ENCODE data around the gene KRT26. TPM values are rescaled to one million over a fixed set of nuclear protein-coding genes. Genes with fewer than 3 reads are reported as not detected.

The KRT26 gene
- total RNA-seq, 1 donor, result not detected

GRCh38 chr17:40791111-40791510, 19.1 kb upstream of the KRT26 start:
- no peaks in the 10 kb centered on the region for H3K36me3 ChIP-seq (ENCODE audit: insufficient read depth, low read length)
- no peak for TF ChIP-seq CTCF (IDR thresholded peaks at IDR 0.05; ENCODE audit: extremely low read depth, low read depth, low read length)
- peaks cover 25% of the 10 kb centered on the region for H3K27me3 ChIP-seq (ENCODE audit: insufficient read depth, low read length)
- no peaks in the 10 kb centered on the region for H3K4me1 ChIP-seq (ENCODE audit: insufficient read depth, low read length)
- no peak overlapping the region for H2AFZ ChIP-seq (ENCODE audit: low read length)
- H3K27ac ChIP-seq (ENCODE audit: low read depth, low read length), result no peak overlapping the region
- no peak for DNase-seq (ENCODE audit: insufficient read length, low spot score, missing footprints)
- H3K4me2 ChIP-seq (ENCODE audit: insufficient read depth, low read length), result peak overlapping the region; percentile 21
- no peaks in the 10 kb centered on the region for H3K9me3 ChIP-seq (ENCODE audit: low read depth, low read length)
- H4K20me1 ChIP-seq (ENCODE audit: insufficient read depth, low read length), result no peaks in the 10 kb centered on the region
- no peak overlapping the region for H3K4me3 ChIP-seq (ENCODE audit: insufficient read depth, low read length)
- no peaks in the 10 kb centered on the region for H3K79me2 ChIP-seq (ENCODE audit: insufficient read depth, low read length)

GRCh38 chr17:40782450-40782849, 10.4 kb upstream of the KRT26 start, which contains the start of gene KRT27:
Gene KRT27, minus strand, starts transcription at chr17:40782550. Its CDS starts 57 bp downstream, at chr17:40782493.
- Histone ChIP-seq H3K27ac (ENCODE audit: low read depth, low read length) (no peak within 1 kb of the TSS), H3K36me3 (ENCODE audit: insufficient read depth, low read length) (no peaks in the 10 kb centered on the region), H3K4me2 (ENCODE audit: insufficient read depth, low read length) (no peak within 1 kb of the TSS), H2AFZ (ENCODE audit: low read length) (no peak within 1 kb of the TSS), H3K4me3 (ENCODE audit: insufficient read depth, low read length) (no peak within 1 kb of the TSS), H3K9me3 (ENCODE audit: low read depth, low read length) (no peaks in the 10 kb centered on the region), H3K4me1 (ENCODE audit: insufficient read depth, low read length) (no peaks in the 10 kb centered on the region), H3K79me2 (ENCODE audit: insufficient read depth, low read length) (no peaks in the 10 kb centered on the region), H4K20me1 (ENCODE audit: insufficient read depth, low read length) (no peaks in the 10 kb centered on the region), H3K27me3 (ENCODE audit: insufficient read depth, low read length) (peaks cover 31% of the 10 kb centered on the region)
- no peak for DNase-seq (ENCODE audit: insufficient read length, low spot score, missing footprints)
- TF ChIP-seq CTCF (IDR thresholded peaks at IDR 0.05; ENCODE audit: extremely low read depth, low read depth, low read length), result no peak

DNA sequence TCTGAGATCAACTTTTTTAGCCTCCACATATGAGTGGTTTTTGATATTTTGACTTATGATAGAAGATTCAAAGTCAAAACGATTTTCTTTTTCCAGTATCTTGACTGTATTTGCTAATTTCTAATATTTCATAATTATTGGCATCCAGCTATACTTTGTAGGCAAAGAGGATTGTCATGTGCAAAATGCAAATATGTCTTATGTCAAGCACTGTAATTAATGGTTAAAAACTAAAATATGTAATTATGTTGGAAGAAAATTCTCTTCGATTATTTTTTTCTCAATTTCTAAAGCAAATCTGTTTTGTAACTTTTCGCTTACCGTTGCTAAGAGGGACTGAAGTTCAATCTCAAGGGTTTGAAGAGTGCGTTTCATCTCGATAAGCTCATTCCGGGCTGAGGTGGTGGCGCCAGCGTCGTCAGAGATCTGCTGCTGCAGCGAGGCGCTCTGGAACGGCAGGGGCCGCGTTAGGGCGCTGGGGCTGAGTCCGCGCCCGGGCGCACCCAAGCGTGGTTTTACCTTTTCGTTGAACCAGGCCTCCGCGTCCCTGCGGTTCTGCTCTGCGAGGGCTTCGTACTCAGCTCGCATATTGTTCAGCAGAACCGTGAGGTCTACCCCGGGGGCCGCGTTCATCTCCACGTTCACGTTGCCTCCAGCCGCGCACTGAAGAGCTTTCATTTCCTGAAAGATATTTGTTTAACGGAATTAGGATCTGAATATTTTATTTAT, 7.3 kb upstream of the KRT26 start:
- Histone ChIP-seq H3K9me3 (ENCODE audit: low read depth, low read length) (no peaks in the 10 kb centered on the region), H3K79me2 (ENCODE audit: insufficient read depth, low read length) (no peaks in the 10 kb centered on the region), H3K27me3 (ENCODE audit: insufficient read depth, low read length) (peaks cover 48% of the 10 kb centered on the region), H3K27ac (ENCODE audit: low read depth, low read length) (no peak overlapping the region), H3K4me3 (ENCODE audit: insufficient read depth, low read length) (no peak overlapping the region), H3K4me2 (ENCODE audit: insufficient read depth, low read length) (no peak overlapping the region), H4K20me1 (ENCODE audit: insufficient read depth, low read length) (no peaks in the 10 kb centered on the region), H3K4me1 (ENCODE audit: insufficient read depth, low read length) (no peaks in the 10 kb centered on the region), H2AFZ (ENCODE audit: low read length) (no peak overlapping the region), H3K36me3 (ENCODE audit: insufficient read depth, low read length) (no peaks in the 10 kb centered on the region)
- TF ChIP-seq CTCF (IDR thresholded peaks at IDR 0.05; ENCODE audit: extremely low read depth, low read depth, low read length), result no peak
- no peak for DNase-seq (ENCODE audit: insufficient read length, low spot score, missing footprints)

- TF ChIP-seq CTCF (IDR thresholded peaks at IDR 0.05; ENCODE audit: extremely low read depth, low read depth, low read length), result no peak
- Histone ChIP-seq H2AFZ (ENCODE audit: low read length) (no peak overlapping the region), H3K4me2 (ENCODE audit: insufficient read depth, low read length) (no peak overlapping the region), H3K27ac (ENCODE audit: low read depth, low read length) (no peak overlapping the region), H3K4me1 (ENCODE audit: insufficient read depth, low read length) (no peaks in the 10 kb centered on the region), H3K9me3 (ENCODE audit: low read depth, low read length) (no peaks in the 10 kb centered on the region), H3K79me2 (ENCODE audit: insufficient read depth, low read length) (no peaks in the 10 kb centered on the region), H4K20me1 (ENCODE audit: insufficient read depth, low read length) (no peaks in the 10 kb centered on the region), H3K27me3 (ENCODE audit: insufficient read depth, low read length) (peaks cover 57% of the 10 kb centered on the region), H3K36me3 (ENCODE audit: insufficient read depth, low read length) (no peaks in the 10 kb centered on the region), H3K4me3 (ENCODE audit: insufficient read depth, low read length) (no peak overlapping the region)
- no peak for DNase-seq (ENCODE audit: insufficient read length, low spot score, missing footprints)
These were observed 6.5 kb upstream of the KRT26 start for GRCh38 chr17:40778461-40778860.

Measured in osteoblast (primary cell).